ENCODE results near the gene CFP. TPM values are rescaled to one million over a fixed set of nuclear protein-coding genes. Genes with fewer than 3 reads are reported as not detected.

Gene CFP
- total and polyA plus RNA-seq, 2 of the 13 experiments (the other 11 are each of a cell fraction or from before 2014, with no cell fraction given), result 0.01 TPM; not detected in 1

DNA sequence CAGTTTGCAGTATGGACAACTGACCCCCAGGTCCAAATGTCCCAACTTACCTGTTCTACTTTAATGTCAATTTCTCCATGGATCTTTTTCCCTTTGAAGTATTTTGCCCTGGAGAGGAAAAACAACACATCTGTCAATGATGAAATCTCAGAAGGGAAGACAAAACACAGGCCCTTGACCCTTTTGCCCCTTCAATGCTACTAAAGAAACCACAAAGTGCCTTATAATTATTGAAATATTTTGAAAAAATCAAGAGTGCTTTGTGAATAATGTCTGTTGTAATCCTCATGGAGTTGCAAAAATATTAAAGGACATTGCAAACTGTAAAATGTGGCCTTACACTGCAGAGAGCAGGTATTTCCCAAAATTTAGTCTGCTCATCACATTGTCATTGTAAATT is 22.6 kb downstream of the CFP start:
- FAIRE-seq, result no peak
- intact Hi-C loops (cut with micrococcal nuclease; ENCODE audit: unreplicated experiment), result no loop called here
- no peak for ATAC-seq

DNA sequence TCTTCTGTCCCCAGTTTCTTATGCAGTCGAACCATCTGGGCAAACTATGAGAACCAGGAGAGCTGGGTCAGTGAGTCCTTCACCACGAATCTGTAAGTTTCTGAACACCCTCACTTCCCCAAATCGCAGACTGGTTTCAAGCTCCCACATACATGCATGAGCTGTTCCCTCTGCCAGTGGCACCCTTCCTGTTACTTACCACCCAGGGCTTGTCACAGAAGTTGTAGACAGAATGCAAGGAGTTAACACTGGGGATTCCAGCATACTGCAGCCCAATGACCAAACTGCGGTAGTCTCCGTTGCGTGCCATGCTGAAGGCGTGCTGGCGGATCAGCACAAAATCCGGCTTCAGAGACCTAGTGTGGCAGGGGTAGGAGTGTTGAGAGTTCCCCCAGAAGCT is 24.7 kb downstream of the CFP start:
- Histone ChIP-seq H4K20me1 (ENCODE audit: insufficient read depth, low read length) (no peaks in the 10 kb centered on the region), H3K4me1 (ENCODE audit: insufficient read depth, low read length) (no peaks in the 10 kb centered on the region), H2AFZ (ENCODE audit: low read length) (no peak overlapping the region), H3K9me3 (ENCODE audit: low read length) (no peaks in the 10 kb centered on the region), H3K4me2 (ENCODE audit: low read depth, low read length) (no peak overlapping the region), H3K9ac (ENCODE audit: insufficient read depth, low read depth, low read length) (no peak overlapping the region), H3K27me3 (ENCODE audit: control insufficient read depth in 1 of 2, insufficient read depth in 2 of 2, low read length in 2 of 2) (no peaks in the 10 kb centered on the region), H3K36me3 (replicated peaks in 1 of 2; ENCODE audit: control insufficient read depth in 1 of 2, insufficient read depth in 2 of 2, low read length in 2 of 2) (no peaks in the 10 kb centered on the region), H3K79me2 (ENCODE audit: insufficient read depth, low read length) (no peaks in the 10 kb centered on the region), H3K4me3 (replicated peaks in 1 of 3; ENCODE audit: insufficient read depth in 1 of 3, low read depth in 2 of 3, low read length in 3 of 3) (no peak overlapping the region), H3K27ac (ENCODE audit: extremely low read length, insufficient read depth, low read length) (no peak overlapping the region)
- in situ Hi-C loops (cut with HindIII; ENCODE audit: extremely low pct_ligation_motif_present, low pct_unique_long_range_greater_than_20kb) (no loop called here), intact Hi-C loops (cut with micrococcal nuclease; ENCODE audit: unreplicated experiment) (no loop called here)
- FAIRE-seq (no peak), DNase-seq (ENCODE audit: low spot score) (no peak), ATAC-seq (no peak)
- WGBS (ENCODE audit: low lambda C conversion rate), result 47% methylated on average over 3 of the region's 9 CpGs
- ChIA-PET POLR2A (no interaction called here), CTCF (ENCODE audit: low intra/inter-chr PET ratio, low total read pairs) (no interaction called here)
- no TSS peak for BruUV-seq (replicated peaks)
- TF ChIP-seq, protein P1, sequence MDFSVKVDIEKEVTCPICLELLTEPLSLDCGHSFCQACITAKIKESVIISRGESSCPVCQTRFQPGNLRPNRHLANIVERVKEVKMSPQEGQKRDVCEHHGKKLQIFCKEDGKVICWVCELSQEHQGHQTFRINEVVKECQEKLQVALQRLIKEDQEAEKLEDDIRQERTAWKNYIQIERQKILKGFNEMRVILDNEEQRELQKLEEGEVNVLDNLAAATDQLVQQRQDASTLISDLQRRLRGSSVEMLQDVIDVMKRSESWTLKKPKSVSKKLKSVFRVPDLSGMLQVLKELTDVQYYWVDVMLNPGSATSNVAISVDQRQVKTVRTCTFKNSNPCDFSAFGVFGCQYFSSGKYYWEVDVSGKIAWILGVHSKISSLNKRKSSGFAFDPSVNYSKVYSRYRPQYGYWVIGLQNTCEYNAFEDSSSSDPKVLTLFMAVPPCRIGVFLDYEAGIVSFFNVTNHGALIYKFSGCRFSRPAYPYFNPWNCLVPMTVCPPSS (IDR thresholded peaks at IDR 0.05), result no peak
- TF ChIP-seq ETV5 (CRISPR knock-in tag; IDR thresholded peaks at IDR 0.05; ENCODE audit: borderline replicate concordance), result no peak
- TF ChIP-seq RARG (CRISPR knock-in tag; IDR thresholded peaks at IDR 0.05; ENCODE audit: low read depth), result no peak
- TF ChIP-seq ZNF503 (CRISPR knock-in tag; IDR thresholded peaks at IDR 0.05), result no peak
- TF ChIP-seq ZNF33A (CRISPR knock-in tag; IDR thresholded peaks at IDR 0.05; ENCODE audit: borderline replicate concordance), result no peak
- TF ChIP-seq, protein P2, sequence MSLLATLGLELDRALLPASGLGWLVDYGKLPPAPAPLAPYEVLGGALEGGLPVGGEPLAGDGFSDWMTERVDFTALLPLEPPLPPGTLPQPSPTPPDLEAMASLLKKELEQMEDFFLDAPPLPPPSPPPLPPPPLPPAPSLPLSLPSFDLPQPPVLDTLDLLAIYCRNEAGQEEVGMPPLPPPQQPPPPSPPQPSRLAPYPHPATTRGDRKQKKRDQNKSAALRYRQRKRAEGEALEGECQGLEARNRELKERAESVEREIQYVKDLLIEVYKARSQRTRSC (CRISPR knock-in tag; IDR thresholded peaks at IDR 0.05; ENCODE audit: low read depth), result no peak
- TF ChIP-seq TCF12 (IDR thresholded peaks at IDR 0.05), result no peak
- TF ChIP-seq TCF12 (CRISPR knock-in tag; IDR thresholded peaks at IDR 0.05), result no peak

More for the DNA sequence above, 22.6 kb downstream of the CFP start:
- Histone ChIP-seq H3K9ac (ENCODE audit: insufficient read depth, low read depth, low read length) (no peak overlapping the region), H3K4me2 (ENCODE audit: low read depth, low read length) (no peak overlapping the region), H2AFZ (ENCODE audit: low read length) (no peak overlapping the region), H3K27ac (ENCODE audit: extremely low read length, insufficient read depth, low read length) (no peak overlapping the region), H3K9me3 (ENCODE audit: low read length) (no peaks in the 10 kb centered on the region), H4K20me1 (ENCODE audit: insufficient read depth, low read length) (no peaks in the 10 kb centered on the region), H3K79me2 (ENCODE audit: insufficient read depth, low read length) (no peaks in the 10 kb centered on the region), H3K27me3 (ENCODE audit: control insufficient read depth in 1 of 2, insufficient read depth in 2 of 2, low read length in 2 of 2) (no peaks in the 10 kb centered on the region), H3K4me3 (replicated peaks in 1 of 3; ENCODE audit: insufficient read depth in 1 of 3, low read depth in 2 of 3, low read length in 3 of 3) (no peak overlapping the region), H3K36me3 (replicated peaks in 1 of 2; ENCODE audit: control insufficient read depth in 1 of 2, insufficient read depth in 2 of 2, low read length in 2 of 2) (no peaks in the 10 kb centered on the region), H3K4me1 (ENCODE audit: insufficient read depth, low read length) (no peaks in the 10 kb centered on the region)
- no peak for TF ChIP-seq MAZ (IDR thresholded peaks at IDR 0.05; ENCODE audit: borderline replicate concordance, low read depth, low read length)
- TF ChIP-seq MAZ (CRISPR knock-in tag; IDR thresholded peaks at IDR 0.05; ENCODE audit: low read depth), result no peak
- no peak for TF ChIP-seq ARHGAP35 (CRISPR knock-in tag; IDR thresholded peaks at IDR 0.05; ENCODE audit: borderline replicate concordance)
- TF ChIP-seq KAT8 (CRISPR knock-in tag; IDR thresholded peaks at IDR 0.05), result no peak
- TF ChIP-seq ZNF782 (CRISPR knock-in tag; IDR thresholded peaks at IDR 0.05; ENCODE audit: borderline replicate concordance), result no peak
- no peak for TF ChIP-seq SRSF1 (optimal IDR thresholded peaks at IDR 0.05; ENCODE audit: low read depth, low read length)
- TF ChIP-seq ZNF713 (CRISPR knock-in tag; IDR thresholded peaks at IDR 0.05), result no peak
- TF ChIP-seq, protein P3, sequence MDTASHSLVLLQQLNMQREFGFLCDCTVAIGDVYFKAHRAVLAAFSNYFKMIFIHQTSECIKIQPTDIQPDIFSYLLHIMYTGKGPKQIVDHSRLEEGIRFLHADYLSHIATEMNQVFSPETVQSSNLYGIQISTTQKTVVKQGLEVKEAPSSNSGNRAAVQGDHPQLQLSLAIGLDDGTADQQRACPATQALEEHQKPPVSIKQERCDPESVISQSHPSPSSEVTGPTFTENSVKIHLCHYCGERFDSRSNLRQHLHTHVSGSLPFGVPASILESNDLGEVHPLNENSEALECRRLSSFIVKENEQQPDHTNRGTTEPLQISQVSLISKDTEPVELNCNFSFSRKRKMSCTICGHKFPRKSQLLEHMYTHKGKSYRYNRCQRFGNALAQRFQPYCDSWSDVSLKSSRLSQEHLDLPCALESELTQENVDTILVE (CRISPR knock-in tag; IDR thresholded peaks at IDR 0.05), result no peak
- no peak for TF ChIP-seq ZIK1 (CRISPR knock-in tag; IDR thresholded peaks at IDR 0.05; ENCODE audit: borderline replicate concordance, low read depth)
- no peak for TF ChIP-seq ZNF564 (CRISPR knock-in tag; IDR thresholded peaks at IDR 0.05)
- TF ChIP-seq MED1 (CRISPR knock-in tag; IDR thresholded peaks at IDR 0.05), result no peak
- TF ChIP-seq MTA1 (CRISPR knock-in tag; IDR thresholded peaks at IDR 0.05; ENCODE audit: borderline replicate concordance), result no peak
- TF ChIP-seq, protein P4, sequence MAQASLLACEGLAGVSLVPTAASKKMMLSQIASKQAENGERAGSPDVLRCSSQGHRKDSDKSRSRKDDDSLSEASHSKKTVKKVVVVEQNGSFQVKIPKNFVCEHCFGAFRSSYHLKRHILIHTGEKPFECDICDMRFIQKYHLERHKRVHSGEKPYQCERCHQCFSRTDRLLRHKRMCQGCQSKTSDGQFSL (CRISPR knock-in tag; IDR thresholded peaks at IDR 0.05), result no peak
- CTCF ChIA-PET (ENCODE audit: low intra/inter-chr PET ratio, low total read pairs), result no interaction called here
- DNase-seq (ENCODE audit: low spot score), result no peak
- POLR2A ChIA-PET, result no interaction called here
- in situ Hi-C loops (cut with HindIII; ENCODE audit: extremely low pct_ligation_motif_present, low pct_unique_long_range_greater_than_20kb), result no loop called here
- BruUV-seq (replicated peaks), result no TSS peak

Measured in HepG2 (cell line).